Gastrocnemius medialis (tissue), 4 donors: ENCODE measurements around the gene PIGL.
"Not testable (repeated sequence)": the region's sequence is repeated elsewhere in the genome, so short reads cannot be mapped to it uniquely, and the experiment has no call there.

Experiments
- POLR2A ChIP-seq, 2 donors: fragments of 450-650 bp; IDR thresholded peaks; one replicate each; pipeline ENCODE4 v1.6.1; 2017; ENCODE audit warnings: antibody characterized with exemption in 2 of 2, mild to moderate bottlenecking in 2 of 2, moderate library complexity in 2 of 2
- TF ChIP-seq, protein P1 (sequence below), 5 experiments: fragments of 450-650 bp in 3 of 5; fragments of 200-600 bp in 2 of 5; sonication (generic) in 2 of 5; IDR thresholded peaks in 4 of 5; conservative IDR thresholded peaks in 1 of 5; 1 replicate in 4 of 5; 2 replicates in 1 of 5; pipeline ENCODE4 v1.5.1; 2016 to 2019; ENCODE audit warnings: antibody characterized with exemption in 5 of 5, mild to moderate bottlenecking in 3 of 5, moderate library complexity in 3 of 5

DNA sequence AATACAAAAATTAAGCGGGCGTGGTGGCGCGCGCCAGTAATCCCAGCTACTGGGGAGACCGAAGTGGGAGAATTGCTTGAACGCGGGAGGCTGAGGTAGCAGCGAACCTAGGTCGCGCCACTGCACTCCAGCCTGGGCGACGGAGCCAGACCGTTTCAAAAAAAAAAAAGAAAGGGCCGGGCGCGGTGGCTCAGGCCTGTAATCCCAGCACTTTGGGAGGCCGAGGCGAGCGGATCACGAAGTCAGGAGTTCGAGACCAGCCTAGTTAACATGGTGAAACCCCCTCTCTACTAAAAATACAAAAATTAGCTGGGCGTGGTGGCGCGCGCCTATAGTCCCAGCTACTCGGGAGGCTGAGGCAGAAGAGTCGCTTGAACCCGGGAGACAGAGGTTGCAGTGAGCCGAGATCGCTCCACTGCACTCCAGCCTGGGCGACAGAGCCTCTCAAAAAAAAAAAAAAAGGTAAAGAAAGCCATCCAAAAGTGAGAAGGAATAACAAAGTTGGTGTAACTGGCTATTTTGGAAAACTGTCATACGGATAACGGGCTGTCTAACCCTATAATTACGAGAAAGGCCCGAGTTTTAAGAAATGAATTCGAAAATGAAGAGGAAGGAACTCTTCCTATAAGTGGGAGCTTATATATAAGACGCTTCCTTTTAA lies 539 bp upstream of the PIGL start:
- TF ChIP-seq, protein P1, sequence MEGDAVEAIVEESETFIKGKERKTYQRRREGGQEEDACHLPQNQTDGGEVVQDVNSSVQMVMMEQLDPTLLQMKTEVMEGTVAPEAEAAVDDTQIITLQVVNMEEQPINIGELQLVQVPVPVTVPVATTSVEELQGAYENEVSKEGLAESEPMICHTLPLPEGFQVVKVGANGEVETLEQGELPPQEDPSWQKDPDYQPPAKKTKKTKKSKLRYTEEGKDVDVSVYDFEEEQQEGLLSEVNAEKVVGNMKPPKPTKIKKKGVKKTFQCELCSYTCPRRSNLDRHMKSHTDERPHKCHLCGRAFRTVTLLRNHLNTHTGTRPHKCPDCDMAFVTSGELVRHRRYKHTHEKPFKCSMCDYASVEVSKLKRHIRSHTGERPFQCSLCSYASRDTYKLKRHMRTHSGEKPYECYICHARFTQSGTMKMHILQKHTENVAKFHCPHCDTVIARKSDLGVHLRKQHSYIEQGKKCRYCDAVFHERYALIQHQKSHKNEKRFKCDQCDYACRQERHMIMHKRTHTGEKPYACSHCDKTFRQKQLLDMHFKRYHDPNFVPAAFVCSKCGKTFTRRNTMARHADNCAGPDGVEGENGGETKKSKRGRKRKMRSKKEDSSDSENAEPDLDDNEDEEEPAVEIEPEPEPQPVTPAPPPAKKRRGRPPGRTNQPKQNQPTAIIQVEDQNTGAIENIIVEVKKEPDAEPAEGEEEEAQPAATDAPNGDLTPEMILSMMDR (IDR thresholded peaks at IDR 0.05 in 4 of 5, conservative IDR thresholded peaks at IDR 0.05 in 1 of 5): not testable (repeated sequence)
- not testable (repeated sequence) for TF ChIP-seq POLR2A (IDR thresholded peaks at IDR 0.05)
